Right cardiac atrium (tissue), 5 donors: ENCODE data around the gene VSIG4. TPM values are rescaled to one million over a fixed set of nuclear protein-coding genes. Genes with fewer than 3 reads are reported as not detected.

ENCODE experiments used
- ATAC-seq, 2 donors: fragments of 200-7000 bp; cut with Tn5 transposase; one replicate each; pipeline versions ENCODE4 v1.8.0 to v1.9.1; 2020; ENCODE audit warnings: moderate library complexity in 2 of 2, mild to moderate bottlenecking in 1 of 2
- DNase-seq, 3 donors: peaks; one replicate each; pipeline ENCODE4 v3.0.0-alpha.2; 2020
- H3K27ac ChIP-seq: one replicate; pipeline ENCODE4 v1.5.1; 2013; ENCODE audit warnings: mild to moderate bottlenecking, low read length, control low read depth, moderate library complexity
- H3K27me3 ChIP-seq: one replicate; pipeline ENCODE4 v1.6.1; 2013; ENCODE audit not compliant: control insufficient read depth, insufficient read depth
- H3K4me1 ChIP-seq: one replicate; pipeline ENCODE4 v1.6.1; 2013; ENCODE audit warnings: low read length; ENCODE audit not compliant: control insufficient read depth, insufficient read depth
- H3K4me3 ChIP-seq: one replicate; pipeline ENCODE4 v1.5.1; 2013; ENCODE audit warnings: low read length, control low read depth
- H3K9me3 ChIP-seq: one replicate; pipeline ENCODE4 v1.6.1; 2013; ENCODE audit warnings: low read length; ENCODE audit not compliant: control insufficient read depth
- WGBS: extraction: QIAGEN DNeasy Blood & Tissue Kit; methylation state at CpG from one replicate; pipeline ENCODE4 v1.1.7; 2013; 5-methylcytosine and 5-hydroxymethylcytosine counted together
- intact Hi-C, 4 donors: fragments of 100-400 bp; cut with DNase I; formaldehyde crosslinking; loops; one replicate each; pipeline versions ENCODE4 v1.11.0 to v1.14.0; 2022 to 2023
- polyA plus RNA-seq: library from polyadenylated mRNA; stranded (reverse); fragments of 200-250 nt; gene quantifications from one replicate; pipeline ENCODE4 v1.2.3, GENCODE V29; 2013
- total RNA-seq, 4 donors: library from RNA; stranded (reverse); fragmentation: NEBNext Ultra II Directional; extraction: Animal tissue kit (Norgen Biotek cat#: 25700); gene quantifications; one replicate each; pipeline ENCODE4 v1.2.1, GENCODE V29; 2021
- donor health status: healthy with polysubstance abuse.
- donor health status: DM: no; HTN: yes; CAD: no.
- donor health status: DM: no; HTN: no; CAD: no.
- donor health status: DM: no; HTN: yes; CAD: no; lungs with severe emphysema.
- donor health status: DM: yes; HTN: yes; CAD: no.

VSIG4 gene
- total and polyA plus RNA-seq, 5 donors = 16.0 to 126 (median 47.1) TPM

DNA sequence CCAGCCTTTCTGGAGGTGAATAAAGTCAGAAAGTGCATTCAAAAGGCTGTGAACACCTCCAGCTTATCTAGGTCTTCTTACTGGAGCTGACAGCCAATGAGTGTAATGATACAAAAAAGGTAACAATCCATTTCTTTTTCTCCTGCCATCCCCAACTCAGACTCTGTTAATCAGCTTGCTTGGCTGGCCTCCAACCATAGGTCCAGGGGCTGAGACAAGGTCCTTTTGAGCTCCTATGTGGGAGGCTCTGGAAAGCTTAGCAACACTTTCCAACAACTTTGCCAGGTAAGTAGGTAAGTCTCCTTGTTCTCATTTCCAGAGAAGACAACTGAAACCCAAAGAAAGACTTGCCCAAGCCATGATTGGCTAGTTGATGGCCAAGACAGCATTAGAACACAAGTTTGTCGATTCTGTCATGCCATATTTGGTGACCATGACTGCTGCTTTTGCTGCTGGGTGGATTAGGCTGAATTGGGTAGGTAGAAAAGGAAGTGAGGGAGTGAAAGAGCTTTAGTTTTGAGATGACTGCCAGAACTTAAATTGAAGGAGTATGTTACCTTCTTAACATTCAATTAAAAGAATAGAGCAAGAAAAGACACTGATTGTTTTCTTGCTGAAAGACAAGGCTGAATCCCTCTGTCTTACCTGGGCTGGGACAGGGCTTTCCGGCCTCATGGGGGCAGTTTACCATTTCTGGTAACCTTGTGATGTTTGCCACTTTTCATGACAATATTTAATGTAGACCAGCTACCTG is 22.8 kb downstream of the VSIG4 start:
- ATAC-seq (no peak), DNase-seq (no peak)
- WGBS = 67% methylated on average over 2 of the region's 2 CpGs
- Histone ChIP-seq H3K9me3 (no peaks in the 10 kb centered on the region), H3K27me3 (no peaks in the 10 kb centered on the region), H3K27ac (no peak overlapping the region), H3K4me3 (no peak overlapping the region), H3K4me1 (no peaks in the 10 kb centered on the region)
- intact Hi-C loops = no loop called here

DNA sequence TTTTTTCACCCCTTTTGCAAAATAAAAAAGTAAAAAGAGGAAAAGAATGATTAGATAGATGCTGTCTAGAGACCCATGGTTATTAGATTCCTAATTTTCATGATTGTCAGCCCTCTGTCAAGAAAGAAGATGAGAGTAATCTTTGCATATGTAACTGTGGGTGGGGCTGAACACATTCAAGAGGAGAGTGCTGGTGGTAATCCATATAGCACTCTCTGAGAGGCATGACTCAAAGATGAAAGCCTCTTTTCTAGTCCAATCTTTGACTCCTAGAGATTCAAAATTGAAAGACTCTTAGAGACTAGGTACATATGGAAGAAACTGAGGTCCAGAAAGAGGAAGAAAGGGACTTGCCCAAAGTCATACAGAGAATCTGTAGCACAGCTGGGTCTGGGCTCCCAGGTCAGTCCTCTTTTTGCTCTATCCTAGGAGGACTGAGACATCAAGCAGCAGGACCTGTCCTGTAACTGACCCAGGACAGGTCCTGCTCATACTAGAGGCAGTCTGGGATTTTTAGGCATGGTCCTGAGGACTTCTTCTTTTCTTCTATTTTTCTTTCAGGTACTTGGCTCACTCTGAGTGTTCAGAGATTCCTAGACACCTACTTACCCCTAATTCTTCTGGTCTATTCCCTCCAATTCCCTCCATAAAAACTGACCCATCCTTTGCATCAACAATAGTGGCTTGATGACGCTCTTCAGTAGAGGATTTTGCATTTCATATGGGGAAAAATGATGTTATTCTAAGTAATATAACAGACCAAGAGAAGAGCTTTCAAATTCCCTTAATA is 23.8 kb downstream of the VSIG4 start:
- H3K4me3 ChIP-seq = peak overlapping the region; percentile 5

DNA sequence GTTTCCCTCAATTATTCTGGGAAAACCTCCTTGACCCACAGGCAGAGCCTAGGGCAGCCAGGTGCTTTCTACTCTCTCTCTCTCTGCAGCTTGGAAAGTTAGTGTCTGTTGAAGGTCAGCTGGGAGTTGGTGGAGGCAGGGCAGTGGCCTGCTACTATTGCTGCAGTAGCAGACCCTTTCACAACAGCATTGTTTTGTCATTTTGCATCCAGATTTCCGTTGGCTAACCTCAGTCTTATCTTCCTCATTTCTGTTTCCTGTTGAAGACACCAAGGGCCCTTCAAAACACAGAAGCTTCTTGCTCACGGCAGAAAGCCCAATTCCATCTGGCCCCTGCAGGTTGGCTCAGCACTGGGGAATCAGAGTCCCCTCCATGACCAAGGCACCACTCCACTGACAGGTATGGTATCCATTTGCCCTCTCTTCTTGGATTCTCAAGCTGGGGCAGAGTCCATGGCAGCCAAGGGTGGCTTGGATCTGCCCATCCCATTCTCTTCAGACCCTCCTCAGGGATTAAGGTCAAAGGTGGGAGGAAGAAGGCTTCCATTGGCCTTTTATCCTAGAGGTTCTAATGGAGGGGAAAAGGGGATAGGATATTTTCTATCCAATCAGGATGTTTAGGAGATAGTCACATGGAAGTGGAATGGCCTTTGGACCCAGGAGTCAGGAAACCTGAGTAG is 24.6 kb downstream of the VSIG4 start:
- H3K27ac ChIP-seq = no peak overlapping the region

More for the DNA sequence above, 23.8 kb downstream of the VSIG4 start:
- H3K27me3 ChIP-seq = no peaks in the 10 kb centered on the region
- ATAC-seq = no peak
- 79% methylated on average over 1 of the region's 1 CpG for WGBS
- H3K4me1 ChIP-seq = no peaks in the 10 kb centered on the region
- no peak overlapping the region for H3K27ac ChIP-seq
- intact Hi-C loops = no loop called here
- no peak for DNase-seq
- H3K9me3 ChIP-seq = no peaks in the 10 kb centered on the region

DNA sequence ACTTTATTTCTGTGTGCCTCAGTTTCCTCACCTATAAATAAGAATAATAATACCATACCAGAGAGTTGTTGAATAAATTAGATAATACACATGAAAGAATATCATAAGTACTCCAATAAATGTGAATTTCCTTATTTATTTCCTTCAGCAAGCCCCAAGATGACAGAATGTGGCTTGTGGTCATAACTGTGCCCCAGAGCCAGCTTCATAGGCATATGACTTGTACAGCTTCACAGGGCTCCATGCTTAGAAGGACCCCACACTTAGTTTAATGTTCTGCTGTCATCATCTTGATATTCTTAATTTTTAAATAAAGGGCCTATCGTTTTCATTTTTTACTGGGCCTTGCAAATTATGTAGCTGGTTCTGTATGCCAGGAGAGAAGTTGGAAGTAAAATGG is 25.3 kb downstream of the VSIG4 start:
- ATAC-seq (no peak), DNase-seq (no peak)
- Histone ChIP-seq H3K4me1 (no peaks in the 10 kb centered on the region), H3K4me3 (no peak overlapping the region), H3K9me3 (no peaks in the 10 kb centered on the region), H3K27ac (no peak overlapping the region), H3K27me3 (no peaks in the 10 kb centered on the region)
- intact Hi-C loops = no loop called here
- 53% methylated on average over 1 of the region's 1 CpG for WGBS

More for the DNA sequence above, 24.6 kb downstream of the VSIG4 start:
- H3K4me3 ChIP-seq = no peak overlapping the region
- WGBS = 34% methylated on average over 2 of the region's 2 CpGs
- H3K27me3 ChIP-seq = no peaks in the 10 kb centered on the region
- no peaks in the 10 kb centered on the region for H3K9me3 ChIP-seq
- no peaks in the 10 kb centered on the region for H3K4me1 ChIP-seq
- intact Hi-C loops = no loop called here
- DNase-seq (peak in 2 of 3 donors; percentile 52 to 58), ATAC-seq (peak; percentile 11 to 62)

DNA sequence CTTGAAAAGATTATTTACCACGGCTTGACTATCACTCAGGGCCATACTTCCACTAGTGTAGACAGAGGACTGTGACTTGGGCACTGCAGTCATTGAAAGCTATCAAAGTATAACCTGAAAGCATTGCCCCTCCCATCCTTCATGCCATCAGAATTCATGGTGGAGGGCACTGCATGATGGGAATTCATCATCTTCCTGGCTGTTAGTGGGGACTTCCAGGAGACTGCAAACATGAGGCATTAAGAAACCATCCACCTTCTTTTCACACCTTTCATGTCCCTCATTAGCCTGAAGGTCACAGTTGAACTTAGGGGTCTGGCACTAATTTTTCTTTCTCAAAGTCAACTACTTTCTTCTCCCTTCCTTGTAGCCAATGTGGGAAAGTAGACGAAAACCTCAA is 25.8 kb downstream of the VSIG4 start:
- intact Hi-C loops = no loop called here
- Histone ChIP-seq H3K27ac (no peak overlapping the region), H3K4me1 (no peaks in the 10 kb centered on the region), H3K27me3 (no peaks in the 10 kb centered on the region), H3K4me3 (no peak overlapping the region), H3K9me3 (no peaks in the 10 kb centered on the region)
- WGBS = 73% methylated on average over 2 of the region's 2 CpGs
- DNase-seq = no peak
- ATAC-seq = no peak

DNA sequence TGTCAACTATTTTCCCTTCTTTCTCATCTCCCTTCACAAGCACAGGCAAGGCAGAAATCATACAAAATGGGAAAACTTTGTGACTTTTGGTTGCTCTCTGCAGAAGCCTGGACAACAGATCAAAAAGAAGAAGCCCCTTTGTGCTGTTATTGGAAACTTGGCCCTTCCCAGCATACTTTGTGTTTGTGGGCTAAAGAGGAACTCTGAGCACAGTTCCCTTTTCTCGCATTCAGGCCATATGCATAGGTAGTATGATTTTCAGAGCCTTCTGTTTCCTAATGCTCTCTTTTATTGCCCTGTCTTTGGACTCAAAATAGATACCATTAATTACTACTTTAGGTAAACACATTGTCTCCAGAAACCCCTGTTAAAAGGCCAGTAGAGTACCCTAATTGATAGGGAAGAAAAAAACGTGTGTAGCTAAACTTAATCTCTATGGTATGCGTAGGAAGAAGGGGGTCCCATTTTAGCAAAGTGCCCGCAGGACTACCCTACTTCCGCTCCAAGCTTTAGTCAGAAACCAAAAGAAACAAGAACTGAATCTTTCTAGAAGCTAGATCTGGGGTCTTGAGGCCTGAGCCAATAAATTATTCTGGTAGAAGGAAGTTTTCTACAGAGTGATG is 26.6 kb downstream of the VSIG4 start:
- H3K4me1 ChIP-seq = no peaks in the 10 kb centered on the region
- no peaks in the 10 kb centered on the region for H3K27me3 ChIP-seq
- no peak overlapping the region for H3K27ac ChIP-seq
- H3K4me3 ChIP-seq = no peak overlapping the region
- intact Hi-C loops = no loop called here
- DNase-seq = no peak
- WGBS = 77% methylated on average over 5 of the region's 5 CpGs
- ATAC-seq = peak in 1 of 2 donors; percentile 41
- no peaks in the 10 kb centered on the region for H3K9me3 ChIP-seq

DNA sequence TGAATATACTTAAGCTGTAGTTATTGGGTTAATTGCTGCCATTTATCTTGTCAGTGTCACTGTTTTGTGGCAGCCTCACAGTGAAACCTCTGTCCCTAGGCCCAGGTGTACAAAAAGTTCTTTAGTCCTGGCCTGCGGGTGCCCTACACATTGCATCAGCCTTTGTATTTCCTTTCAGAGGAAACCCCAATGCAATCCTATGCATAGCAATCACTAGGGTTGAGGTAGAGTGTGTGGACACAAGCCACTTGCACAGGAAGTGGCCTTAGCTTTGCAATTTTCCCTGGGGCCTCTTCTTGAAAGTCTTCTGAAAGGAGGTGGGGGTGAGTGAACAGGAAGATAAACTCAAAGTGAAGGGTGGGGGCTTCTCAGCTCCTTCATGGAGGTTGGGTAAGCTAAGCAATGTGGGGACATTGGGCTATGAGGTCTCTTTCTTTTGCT is 27.8 kb downstream of the VSIG4 start:
- intact Hi-C loops = no loop called here
- Histone ChIP-seq H3K4me3 (no peak overlapping the region), H3K9me3 (no peaks in the 10 kb centered on the region), H3K27me3 (no peaks in the 10 kb centered on the region), H3K4me1 (no peaks in the 10 kb centered on the region), H3K27ac (no peak overlapping the region)
- 67% methylated on average over 1 of the region's 1 CpG for WGBS
- no peak for DNase-seq
- peak in 1 of 2 donors; percentile 57 for ATAC-seq

DNA sequence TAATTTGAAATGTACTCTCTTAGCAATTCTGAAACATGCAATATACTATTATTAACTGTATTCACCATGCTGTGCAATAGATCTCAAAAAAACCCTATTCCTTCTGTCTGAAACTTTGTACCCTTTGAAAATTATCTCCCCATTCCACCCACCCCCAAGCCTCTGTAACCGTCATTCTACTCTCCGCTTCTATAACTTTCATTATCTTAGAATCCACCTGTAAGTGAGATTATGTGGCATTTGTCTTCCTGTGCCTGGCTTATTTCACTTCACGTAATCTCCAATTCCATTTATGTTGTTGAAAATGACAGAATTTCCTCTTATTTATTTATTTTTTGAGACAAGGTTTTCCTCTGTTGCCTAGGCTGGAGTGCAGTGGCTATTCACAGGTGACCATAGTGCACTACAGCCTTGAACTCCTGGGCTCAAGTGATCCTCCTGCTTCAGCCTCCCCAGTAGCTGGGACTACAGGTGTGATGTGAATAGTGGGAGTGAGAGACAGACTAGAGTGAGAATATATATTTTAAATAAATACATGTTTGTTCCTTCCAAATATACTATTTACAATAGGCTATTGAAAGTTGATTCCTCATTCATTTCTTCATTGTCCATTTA is 30.5 kb downstream of the VSIG4 start:
- DNase-seq (no peak), ATAC-seq (no peak)
- no peaks in the 10 kb centered on the region for H3K9me3 ChIP-seq
- H3K27ac ChIP-seq = no peak overlapping the region
- H3K27me3 ChIP-seq = no peaks in the 10 kb centered on the region
- WGBS = 78% methylated on average over 3 of the region's 3 CpGs
- H3K4me3 ChIP-seq = no peak overlapping the region
- intact Hi-C loops = no loop called here
- H3K4me1 ChIP-seq = no peaks in the 10 kb centered on the region

DNA sequence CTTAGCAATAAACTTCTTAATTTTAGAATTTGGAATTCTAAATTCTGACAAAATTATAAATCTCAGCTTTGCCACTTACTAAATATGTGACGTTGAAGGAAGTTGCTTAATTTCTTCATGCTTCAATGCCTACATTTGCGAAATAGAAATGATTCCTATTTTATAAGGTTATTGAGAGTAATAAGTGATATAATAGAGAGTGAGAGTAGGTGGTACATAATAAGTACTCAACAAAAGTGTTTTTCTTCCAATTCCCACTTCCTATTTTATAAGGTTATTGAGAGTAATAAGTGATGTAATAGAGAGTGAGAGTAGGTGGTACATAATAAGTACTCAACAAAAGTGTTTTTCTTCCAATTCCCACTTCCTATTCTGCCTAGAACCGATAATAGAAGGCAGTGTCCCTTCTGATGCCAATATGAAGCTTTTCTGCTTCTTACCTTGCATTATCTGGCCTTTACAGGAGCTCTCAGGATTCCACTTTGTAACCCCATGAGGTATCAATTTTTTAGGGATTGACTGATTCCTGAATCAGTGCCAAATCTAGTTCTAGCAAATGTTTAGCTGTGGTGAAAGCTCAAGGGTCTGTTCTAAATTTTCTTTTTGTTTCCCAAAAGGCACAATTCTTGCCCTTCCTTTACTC is 31.4 kb downstream of the VSIG4 start:
- WGBS = 71% methylated on average over 3 of the region's 3 CpGs
- intact Hi-C loops = no loop called here
- no peaks in the 10 kb centered on the region for H3K27me3 ChIP-seq
- H3K27ac ChIP-seq = no peak overlapping the region
- no peak overlapping the region for H3K4me3 ChIP-seq
- no peaks in the 10 kb centered on the region for H3K4me1 ChIP-seq
- no peak for DNase-seq
- ATAC-seq = no peak
- no peaks in the 10 kb centered on the region for H3K9me3 ChIP-seq

DNA sequence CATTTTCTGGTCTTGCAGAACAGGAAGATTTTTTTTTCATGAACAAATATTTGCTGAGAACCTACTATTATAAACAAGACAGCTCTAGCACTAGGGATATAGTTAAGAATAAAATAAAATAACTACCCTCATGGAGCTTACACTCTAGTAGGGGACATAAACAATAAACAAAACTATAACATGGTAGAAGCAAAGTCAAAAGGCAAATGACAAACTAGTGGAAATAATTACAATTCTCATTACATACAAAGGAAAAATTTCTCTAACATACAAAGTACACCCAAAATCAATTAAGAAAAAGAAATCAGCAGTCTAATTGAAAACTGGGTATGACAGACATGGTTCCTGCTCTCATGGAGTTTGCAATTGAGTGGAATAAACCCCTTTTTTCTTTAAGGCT is 32.0 kb downstream of the VSIG4 start:
- no peaks in the 10 kb centered on the region for H3K4me1 ChIP-seq
- no peak overlapping the region for H3K4me3 ChIP-seq
- no peak overlapping the region for H3K27ac ChIP-seq
- ATAC-seq (no peak), DNase-seq (no peak)
- H3K9me3 ChIP-seq = no peaks in the 10 kb centered on the region
- no peaks in the 10 kb centered on the region for H3K27me3 ChIP-seq
- intact Hi-C loops = no loop called here
